Stimulated activated memory B cell treated with anti-CD40 and anti-IgM and Interleukin-4, amounts not matched to agents 10 μg/mL and 1 μg/mL and 100 μg/mL, for 72 hours (primary cell): ENCODE data around the gene HOXA4.
A peak's percentile ranks its signal among the peaks of the same experiment; 100 is the strongest.

ENCODE experiments used
- ATAC-seq: fragments of 150-1000 bp; cut with Tn5 transposase; 2 replicates; pipeline ENCODE4 v1.10.0; 2021
- H3K27ac Mint-ChIP-seq: one replicate; pipeline ENCODE4 v1.8.0; 2022; ENCODE audit warnings: mild to moderate bottlenecking, mixed read lengths
- H3K27me3 Mint-ChIP-seq: one replicate; pipeline ENCODE4 v1.8.0; 2022; ENCODE audit warnings: mixed read lengths
- H3K36me3 Mint-ChIP-seq: one replicate; pipeline ENCODE4 v1.8.0; 2022; ENCODE audit warnings: mixed read lengths
- H3K4me1 Mint-ChIP-seq: one replicate; pipeline ENCODE4 v1.8.0; 2022; ENCODE audit warnings: mixed read lengths
- H3K4me3 Mint-ChIP-seq: one replicate; pipeline ENCODE4 v1.8.0; 2022; ENCODE audit warnings: mild to moderate bottlenecking, moderate library complexity, mixed read lengths
- H3K9me3 Mint-ChIP-seq: one replicate; pipeline ENCODE4 v1.8.0; 2022; ENCODE audit warnings: mixed read lengths

HOXA4 gene

GRCh38 chr7:27147199-27148030, 16.9 kb upstream of the HOXA4 start, which contains the start of gene HOXA6:
Gene HOXA6, minus strand, starts transcription at chr7:27147774. Its CDS starts 25 bp downstream, at chr7:27147749.
- Mint-ChIP-seq H3K4me1 (peaks cover 38% of the 10 kb centered on the region), H3K27me3 (peaks cover 86% of the 10 kb centered on the region), H3K9me3 (no peaks in the 10 kb centered on the region), H3K27ac (no peak within 1 kb of the TSS), H3K36me3 (no peaks in the 10 kb centered on the region), H3K4me3 (peak within 1 kb of the TSS; percentile 60)
- ATAC-seq, result no peak

GRCh38 chr7:27146491-27147198, 16.1 kb upstream of the HOXA4 start:
- Mint-ChIP-seq H3K4me1 (peaks cover 32% of the 10 kb centered on the region), H3K27me3 (peaks cover 86% of the 10 kb centered on the region), H3K4me3 (no peak overlapping the region), H3K9me3 (no peaks in the 10 kb centered on the region), H3K27ac (no peak overlapping the region), H3K36me3 (no peaks in the 10 kb centered on the region)
- no peak for ATAC-seq

- no peak overlapping the region for H3K4me3 Mint-ChIP-seq
- no peak for ATAC-seq
- peaks cover 25% of the 10 kb centered on the region for H3K4me1 Mint-ChIP-seq
- no peak overlapping the region for H3K27ac Mint-ChIP-seq
- no peaks in the 10 kb centered on the region for H3K9me3 Mint-ChIP-seq
- no peaks in the 10 kb centered on the region for H3K36me3 Mint-ChIP-seq
- H3K27me3 Mint-ChIP-seq, result peaks cover 82% of the 10 kb centered on the region
Measured at GRCh38 chr7:27145914-27146412, 15.4 kb upstream of the HOXA4 start.

- no peak overlapping the region for H3K27ac Mint-ChIP-seq
- no peaks in the 10 kb centered on the region for H3K9me3 Mint-ChIP-seq
- peaks cover 18% of the 10 kb centered on the region for H3K4me1 Mint-ChIP-seq
- no peak for ATAC-seq
- peaks cover 77% of the 10 kb centered on the region for H3K27me3 Mint-ChIP-seq
- H3K36me3 Mint-ChIP-seq, result no peaks in the 10 kb centered on the region
- no peak overlapping the region for H3K4me3 Mint-ChIP-seq
Measured at GRCh38 chr7:27145165-27145913, 14.8 kb upstream of the HOXA4 start.

- Mint-ChIP-seq H3K27ac (no peak overlapping the region), H3K4me1 (peaks cover 16% of the 10 kb centered on the region), H3K36me3 (no peaks in the 10 kb centered on the region), H3K4me3 (no peak overlapping the region), H3K9me3 (no peaks in the 10 kb centered on the region), H3K27me3 (peaks cover 77% of the 10 kb centered on the region)
- no peak for ATAC-seq
Measured at GRCh38 chr7:27144781-27145164, 14.2 kb upstream of the HOXA4 start.

- H3K9me3 Mint-ChIP-seq, result no peaks in the 10 kb centered on the region
- H3K27me3 Mint-ChIP-seq, result peaks cover 76% of the 10 kb centered on the region
- H3K36me3 Mint-ChIP-seq, result no peaks in the 10 kb centered on the region
- H3K4me1 Mint-ChIP-seq, result peaks cover 16% of the 10 kb centered on the region
- no peak overlapping the region for H3K27ac Mint-ChIP-seq
- ATAC-seq, result no peak
- no peak overlapping the region for H3K4me3 Mint-ChIP-seq
Measured at GRCh38 chr7:27143950-27144780, 13.6 kb upstream of the HOXA4 start.

GRCh38 chr7:27143023-27143949, 12.7 kb upstream of the HOXA4 start, which contains the start of gene HOXA5:
Gene HOXA5, minus strand, starts transcription at chr7:27143681. Its CDS starts 74 bp downstream, at chr7:27143607.
- no peak for ATAC-seq
- peak within 1 kb of the TSS; percentile 58 for H3K4me3 Mint-ChIP-seq
- H3K4me1 Mint-ChIP-seq, result peaks cover 13% of the 10 kb centered on the region
- no peak within 1 kb of the TSS for H3K27ac Mint-ChIP-seq
- no peaks in the 10 kb centered on the region for H3K9me3 Mint-ChIP-seq
- H3K36me3 Mint-ChIP-seq, result no peaks in the 10 kb centered on the region
- H3K27me3 Mint-ChIP-seq, result peaks cover 74% of the 10 kb centered on the region

- H3K27ac Mint-ChIP-seq, result no peak overlapping the region
- H3K4me3 Mint-ChIP-seq, result peak overlapping the region; percentile 58
- no peak for ATAC-seq
- H3K27me3 Mint-ChIP-seq, result peaks cover 74% of the 10 kb centered on the region
- H3K36me3 Mint-ChIP-seq, result no peaks in the 10 kb centered on the region
- no peaks in the 10 kb centered on the region for H3K9me3 Mint-ChIP-seq
- H3K4me1 Mint-ChIP-seq, result peaks cover 8% of the 10 kb centered on the region
Measured at GRCh38 chr7:27142580-27143022, 12.0 kb upstream of the HOXA4 start.

- Mint-ChIP-seq H3K4me3 (peak overlapping the region; percentile 58), H3K27ac (no peak overlapping the region), H3K4me1 (peaks cover 4% of the 10 kb centered on the region), H3K36me3 (no peaks in the 10 kb centered on the region), H3K9me3 (no peaks in the 10 kb centered on the region), H3K27me3 (peaks cover 74% of the 10 kb centered on the region)
- ATAC-seq, result no peak
Measured at GRCh38 chr7:27141923-27142579, 11.5 kb upstream of the HOXA4 start.

- Mint-ChIP-seq H3K36me3 (no peaks in the 10 kb centered on the region), H3K27me3 (peaks cover 72% of the 10 kb centered on the region), H3K9me3 (no peaks in the 10 kb centered on the region), H3K27ac (no peak overlapping the region), H3K4me1 (peaks cover 4% of the 10 kb centered on the region), H3K4me3 (no peak overlapping the region)
- no peak for ATAC-seq
Measured at GRCh38 chr7:27141137-27141922, 10.8 kb upstream of the HOXA4 start.

GRCh38 chr7:27140126-27140857, 9.7 kb upstream of the HOXA4 start:
- no peaks in the 10 kb centered on the region for H3K9me3 Mint-ChIP-seq
- H3K27ac Mint-ChIP-seq, result no peak overlapping the region
- H3K36me3 Mint-ChIP-seq, result no peaks in the 10 kb centered on the region
- ATAC-seq, result no peak
- H3K4me1 Mint-ChIP-seq, result peaks cover 4% of the 10 kb centered on the region
- no peak overlapping the region for H3K4me3 Mint-ChIP-seq
- peaks cover 69% of the 10 kb centered on the region for H3K27me3 Mint-ChIP-seq
